ENCODE measurements around the gene LRP1B.

- TF ChIP-seq KDM5A (IDR thresholded peaks at IDR 0.05): no peak
- TF ChIP-seq MAX (IDR thresholded peaks at IDR 0.05): no peak
- TF ChIP-seq CTCF (IDR thresholded peaks at IDR 0.05): no peak
Measured at GRCh38 chr2:141455877-141456276, 674.9 kb downstream of the LRP1B start.

Data from A549 (cell line).